Measurements from ENCODE around the gene GINS1.

GRCh38 chr20:25480156-25480555 lies 72.7 kb downstream of the GINS1 start:
- TF ChIP-seq POLR2A (IDR thresholded peaks at IDR 0.05) (no peak), CTCF (IDR thresholded peaks at IDR 0.05) (no peak)
